Fibroblast of lung (primary cell): ENCODE results near the gene CD82.

Source experiments
- EZH2 ChIP-seq: IDR thresholded peaks from 2 replicates; pipeline ENCODE4 v1.5.1; 2012; ENCODE audit warnings: low read length, control low read depth, mild to moderate bottlenecking; ENCODE audit errors: missing control alignments
- TF ChIP-seq, protein P1 (sequence below), 2 donors: IDR thresholded peaks in 1 of 2; conservative IDR thresholded peaks in 1 of 2; 1 replicate in 1 of 2; 2 replicates in 1 of 2; pipeline ENCODE4 v1.5.1; 2011 to 2012; ENCODE audit warnings: low read length in 2 of 2, control low read depth in 1 of 2, inconsistent platforms in 1 of 2, low read depth in 1 of 2, mild to moderate bottlenecking in 1 of 2

DNA sequence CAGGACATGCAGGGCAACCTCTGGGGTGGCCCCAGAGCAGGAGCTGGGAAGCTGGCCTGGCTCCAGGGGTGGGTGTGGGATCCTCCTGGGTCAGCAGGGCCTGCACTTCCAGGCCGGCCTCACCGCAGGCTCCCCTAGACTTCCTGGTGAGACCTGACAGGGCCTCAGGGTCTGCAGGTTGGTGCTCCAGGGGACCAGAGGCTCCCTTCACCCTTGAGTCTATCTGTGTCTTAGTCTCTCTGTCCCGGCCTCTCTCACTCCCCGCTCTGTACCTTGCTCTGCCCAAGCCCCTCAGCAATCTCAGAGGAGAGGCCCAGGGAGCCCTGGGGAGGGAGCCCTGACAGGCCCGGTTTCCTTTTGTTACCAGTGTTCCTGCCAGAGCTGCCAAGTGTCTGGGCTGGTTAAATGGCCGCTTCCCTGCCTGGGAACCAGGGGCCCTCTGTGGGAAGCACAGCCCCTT, 13.9 kb downstream of the CD82 start:
- TF ChIP-seq, protein P1, sequence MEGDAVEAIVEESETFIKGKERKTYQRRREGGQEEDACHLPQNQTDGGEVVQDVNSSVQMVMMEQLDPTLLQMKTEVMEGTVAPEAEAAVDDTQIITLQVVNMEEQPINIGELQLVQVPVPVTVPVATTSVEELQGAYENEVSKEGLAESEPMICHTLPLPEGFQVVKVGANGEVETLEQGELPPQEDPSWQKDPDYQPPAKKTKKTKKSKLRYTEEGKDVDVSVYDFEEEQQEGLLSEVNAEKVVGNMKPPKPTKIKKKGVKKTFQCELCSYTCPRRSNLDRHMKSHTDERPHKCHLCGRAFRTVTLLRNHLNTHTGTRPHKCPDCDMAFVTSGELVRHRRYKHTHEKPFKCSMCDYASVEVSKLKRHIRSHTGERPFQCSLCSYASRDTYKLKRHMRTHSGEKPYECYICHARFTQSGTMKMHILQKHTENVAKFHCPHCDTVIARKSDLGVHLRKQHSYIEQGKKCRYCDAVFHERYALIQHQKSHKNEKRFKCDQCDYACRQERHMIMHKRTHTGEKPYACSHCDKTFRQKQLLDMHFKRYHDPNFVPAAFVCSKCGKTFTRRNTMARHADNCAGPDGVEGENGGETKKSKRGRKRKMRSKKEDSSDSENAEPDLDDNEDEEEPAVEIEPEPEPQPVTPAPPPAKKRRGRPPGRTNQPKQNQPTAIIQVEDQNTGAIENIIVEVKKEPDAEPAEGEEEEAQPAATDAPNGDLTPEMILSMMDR (conservative IDR thresholded peaks at IDR 0.05 in 1 of 2, IDR thresholded peaks at IDR 0.05 in 1 of 2; ENCODE audit: low read depth in 1 of 2, low read length in 2 of 2) = no peak
- no peak for TF ChIP-seq EZH2
